ENCODE data around the gene IFITM2. TPM values are rescaled to one million over a fixed set of nuclear protein-coding genes. Genes with fewer than 3 reads are reported as not detected.
A peak's percentile ranks its signal among the peaks of the same experiment; 100 is the strongest.

The IFITM2 gene
- total and polyA plus RNA-seq, 2 of the 4 experiments (the other 2 are of a cell fraction), result 31.2 to 564 TPM

GRCh38 chr11:292211-293121 is 15.2 kb upstream of the IFITM2 start:
- Histone ChIP-seq H3K14ac (replicated peaks; ENCODE audit: low read depth, low read length) (no peak overlapping the region), H2BK120ac (ENCODE audit: low read depth, low read length) (no peak overlapping the region), H3K79me1 (ENCODE audit: low read depth in 1 of 2, low read length in 2 of 2) (peaks cover 0 to 7% of the 10 kb centered on the region in 2 experiments; a peak in 3 of 4 replicates), H4K8ac (ENCODE audit: low read depth in 2 of 2, low read length in 2 of 2) (no peak overlapping the region), H2AK9ac (replicated peaks; ENCODE audit: low read depth, low read length, poor library complexity) (no peak overlapping the region), H4K5ac (ENCODE audit: low read depth, low read length) (no peak overlapping the region), H4K91ac (ENCODE audit: insufficient read depth, low read depth, low read length) (no peak overlapping the region), H2BK5ac (ENCODE audit: low read depth, low read length, poor library complexity, severe bottlenecking) (no peak overlapping the region), H3K36me3 (ENCODE audit: control insufficient read depth, insufficient read depth, low read length) (peaks cover 19% of the 10 kb centered on the region), H3K27me3 (ENCODE audit: control insufficient read depth, insufficient read depth, low read length) (peaks cover 8% of the 10 kb centered on the region; the same call in 1 of the 2 replicates), H3K4me1 (ENCODE audit: control insufficient read depth, insufficient read depth, low read length) (peaks cover 4% of the 10 kb centered on the region; the same call in 1 of the 2 replicates), H3K9ac (ENCODE audit: low read depth, low read length) (no peak overlapping the region), H3K4ac (ENCODE audit: low read depth, low read length) (no peak overlapping the region), H3K27ac (ENCODE audit: insufficient read depth, low read length) (no peak overlapping the region), H2BK15ac (ENCODE audit: low read depth, low read length) (no peak overlapping the region), H2AK5ac (ENCODE audit: low read depth, low read length) (no peak overlapping the region), H3K9me3 (ENCODE audit: control insufficient read depth, insufficient read depth, low read length) (no peaks in the 10 kb centered on the region), H4K20me1 (ENCODE audit: insufficient read depth, low read length) (no peaks in the 10 kb centered on the region), H2BK20ac (ENCODE audit: low read depth, low read length) (no peak overlapping the region), H3K18ac (ENCODE audit: low read depth, low read length) (no peak overlapping the region), H3K56ac (ENCODE audit: extremely low read depth, insufficient read depth, low read length) (no peak overlapping the region), H2AFZ (replicated peaks; ENCODE audit: low read length, poor library complexity) (peak overlapping the region; percentile 33), H3K23ac (ENCODE audit: low read depth, low read length) (no peak overlapping the region), H3K4me2 (ENCODE audit: low read depth, low read length) (no peak overlapping the region), H3K4me3 (ENCODE audit: insufficient read depth, low read depth, low read length) (no peak overlapping the region), H3K9me1 (ENCODE audit: insufficient read depth, low read length) (no peaks in the 10 kb centered on the region)
- CTCF ChIA-PET, result no interaction called here
- ATAC-seq (ENCODE audit: low read depth) (no peak), DNase-seq (no peak)
- intact Hi-C loops (cut with micrococcal nuclease) (no loop called here), in situ Hi-C loops (cut with MboI; ENCODE audit: low sequenced_read_pairs) (no loop called here), dilution Hi-C loops (cut with HindIII; ENCODE audit: low sequenced_read_pairs, unreplicated experiment) (no loop called here)
- TF ChIP-seq FOS (IDR thresholded peaks at IDR 0.05; ENCODE audit: low read depth, low read length) (no peak), RFX5 (IDR thresholded peaks at IDR 0.05; ENCODE audit: low read depth, low read length) (no peak), NFE2L2 (IDR thresholded peaks at IDR 0.05; ENCODE audit: low read depth, low read length) (no peak), SMC3 (IDR thresholded peaks at IDR 0.05; ENCODE audit: low read depth, low read length) (no peak), BHLHE40 (IDR thresholded peaks at IDR 0.05; ENCODE audit: low read depth, low read length) (no peak)
- TF ChIP-seq, protein P1, sequence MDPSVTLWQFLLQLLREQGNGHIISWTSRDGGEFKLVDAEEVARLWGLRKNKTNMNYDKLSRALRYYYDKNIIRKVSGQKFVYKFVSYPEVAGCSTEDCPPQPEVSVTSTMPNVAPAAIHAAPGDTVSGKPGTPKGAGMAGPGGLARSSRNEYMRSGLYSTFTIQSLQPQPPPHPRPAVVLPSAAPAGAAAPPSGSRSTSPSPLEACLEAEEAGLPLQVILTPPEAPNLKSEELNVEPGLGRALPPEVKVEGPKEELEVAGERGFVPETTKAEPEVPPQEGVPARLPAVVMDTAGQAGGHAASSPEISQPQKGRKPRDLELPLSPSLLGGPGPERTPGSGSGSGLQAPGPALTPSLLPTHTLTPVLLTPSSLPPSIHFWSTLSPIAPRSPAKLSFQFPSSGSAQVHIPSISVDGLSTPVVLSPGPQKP (IDR thresholded peaks at IDR 0.05; ENCODE audit: borderline replicate concordance, low read depth, low read length), result no peak
- no TSS peak for BruUV-seq (replicated peaks)
- 89% methylated on average over 11 of the region's 29 CpGs; no CpG with 5 or more reads in 1 of the 2 experiments for whole genome bisulfite sequencing, 2 experiments (ENCODE audit: extremely low coverage in 2 of 2, insufficient read length in 1 of 2)
- POLR2A ChIA-PET (ENCODE audit: unreplicated experiment), result interaction anchor here (0.6 kb wide), 1 partner anchor 12 kb away, joined by 12 read pairs; no protein-coding TSS in a partner anchor

All from IMR-90 (cell line).